ENCODE data around the gene UBE2R2.
"Not testable (repeated sequence)": the region's sequence is repeated elsewhere in the genome, so short reads cannot be mapped to it uniquely, and the experiment has no call there.

The UBE2R2 gene

DNA sequence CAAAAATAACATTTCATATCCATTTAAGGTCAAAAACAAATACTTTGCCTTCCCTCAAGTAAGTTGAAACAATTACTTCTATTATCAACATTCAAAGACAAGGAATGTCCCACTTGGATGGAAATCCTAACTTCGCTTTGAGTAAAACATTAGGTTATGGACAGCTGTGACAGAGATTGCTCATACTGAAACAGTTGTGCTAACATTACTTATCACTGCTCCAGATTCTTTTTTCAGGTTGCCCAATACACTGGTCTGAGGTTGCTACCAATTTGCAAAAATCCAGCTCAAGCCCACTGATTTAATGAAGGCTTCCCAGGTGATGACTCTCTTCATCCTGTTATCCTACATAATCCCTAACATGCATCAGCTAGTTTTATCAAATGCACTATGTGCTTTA, 133.4 kb downstream of the UBE2R2 start:
- Histone ChIP-seq H3K27me3 (ENCODE audit: control insufficient read depth, insufficient read depth, low read length, poor library complexity, severe bottlenecking) (no peaks in the 10 kb centered on the region), H3K9me3 (ENCODE audit: control insufficient read depth, low read length) (no peaks in the 10 kb centered on the region), H3K27ac (ENCODE audit: insufficient read depth, low read depth, low read length, poor library complexity, severe bottlenecking) (no peak overlapping the region), H3K4me3 (ENCODE audit: insufficient read depth, low read depth, low read length) (no peak overlapping the region), H3K36me3 (ENCODE audit: control insufficient read depth, insufficient read depth, low read length) (peaks cover 10% of the 10 kb centered on the region), H3K4me1 (ENCODE audit: control insufficient read depth, insufficient read depth, low read length) (no peaks in the 10 kb centered on the region)
- WGBS, 2 experiments: 95 to 100% methylated on average over 1 of the region's 1 CpG

DNA sequence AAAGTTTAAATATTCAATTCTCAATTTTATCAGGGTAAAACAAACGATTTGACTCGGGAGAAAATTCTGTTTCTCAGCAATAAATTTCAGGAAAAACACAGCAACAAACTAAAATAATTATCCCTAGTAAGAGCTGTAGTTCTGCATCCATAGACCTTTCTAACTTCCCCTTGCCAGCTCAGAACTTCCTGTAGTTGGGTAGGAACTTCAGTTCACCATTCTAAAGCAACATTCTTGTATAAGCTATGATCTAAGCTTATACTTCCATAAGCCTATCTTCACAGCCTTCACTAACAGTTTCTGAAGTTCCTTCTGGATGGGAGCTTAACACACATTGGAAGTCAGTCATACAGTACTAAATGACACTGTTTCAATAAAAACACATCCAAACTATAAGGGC, 135.1 kb downstream of the UBE2R2 start:
- Histone ChIP-seq H3K9me3 (ENCODE audit: control insufficient read depth, low read length) (no peaks in the 10 kb centered on the region), H3K4me3 (ENCODE audit: insufficient read depth, low read depth, low read length) (no peak overlapping the region), H3K27me3 (ENCODE audit: control insufficient read depth, insufficient read depth, low read length, poor library complexity, severe bottlenecking) (no peaks in the 10 kb centered on the region), H3K4me1 (ENCODE audit: control insufficient read depth, insufficient read depth, low read length) (no peaks in the 10 kb centered on the region), H3K36me3 (ENCODE audit: control insufficient read depth, insufficient read depth, low read length) (peaks cover 8% of the 10 kb centered on the region), H3K27ac (ENCODE audit: insufficient read depth, low read depth, low read length, poor library complexity, severe bottlenecking) (no peak overlapping the region)
- WGBS, 2 experiments: 92 to 94% methylated on average over 2 of the region's 2 CpGs

DNA sequence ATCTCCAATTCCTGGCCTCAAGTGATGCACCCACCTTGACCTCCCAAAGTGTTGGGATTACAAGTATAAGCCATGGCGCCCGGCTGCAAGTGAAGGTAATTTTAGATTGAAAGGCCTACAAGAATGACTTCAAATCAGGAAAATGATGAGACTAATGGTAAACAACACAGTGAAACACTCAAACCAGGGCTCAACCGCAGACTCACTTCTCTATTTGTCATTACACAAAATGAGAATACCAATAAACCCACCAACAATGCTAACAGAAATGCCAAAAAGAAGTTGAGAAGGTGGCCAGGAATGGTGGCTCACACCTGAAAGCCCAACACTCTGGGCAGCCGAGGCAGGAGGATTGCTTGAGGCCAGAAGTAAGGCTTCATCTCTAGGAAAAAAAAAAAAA, 139.6 kb downstream of the UBE2R2 start:
- Histone ChIP-seq H3K27ac (ENCODE audit: insufficient read depth, low read depth, low read length, poor library complexity, severe bottlenecking) (no peak overlapping the region), H3K36me3 (ENCODE audit: control insufficient read depth, insufficient read depth, low read length) (peaks cover 8% of the 10 kb centered on the region), H3K4me3 (ENCODE audit: insufficient read depth, low read depth, low read length) (no peak overlapping the region), H3K4me1 (ENCODE audit: control insufficient read depth, insufficient read depth, low read length) (no peaks in the 10 kb centered on the region), H3K27me3 (ENCODE audit: control insufficient read depth, insufficient read depth, low read length, poor library complexity, severe bottlenecking) (no peaks in the 10 kb centered on the region), H3K9me3 (ENCODE audit: control insufficient read depth, low read length) (no peaks in the 10 kb centered on the region)
- 94 to 98% methylated on average over 4 of the region's 4 CpGs for WGBS, 2 experiments

DNA sequence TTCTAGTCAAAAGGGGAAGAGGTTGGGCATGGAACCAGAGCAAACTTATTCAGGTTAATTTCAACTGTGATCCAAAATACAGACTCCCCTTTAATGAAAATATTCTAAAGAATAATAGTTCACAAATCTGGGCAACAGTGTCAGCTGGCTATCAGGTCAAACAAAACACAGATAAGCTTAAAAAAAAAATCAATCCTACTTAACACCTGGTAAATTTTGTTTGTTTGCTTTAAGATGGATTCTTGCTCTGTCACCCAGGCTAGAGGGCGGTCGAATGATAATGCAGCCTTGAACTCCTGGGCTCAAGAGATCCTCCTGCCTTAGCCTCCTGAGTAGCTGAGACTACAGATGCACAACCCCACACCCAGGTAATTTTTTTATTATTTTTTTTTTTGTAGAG, 142.8 kb downstream of the UBE2R2 start:
- no peak overlapping the region for H3K27ac ChIP-seq (ENCODE audit: insufficient read depth, low read depth, low read length, poor library complexity, severe bottlenecking)
- H3K9me3 ChIP-seq (ENCODE audit: control insufficient read depth, low read length): no peaks in the 10 kb centered on the region

GRCh38 chr9:33962468-33962867, 145.5 kb downstream of the UBE2R2 start:
- H3K9me3 ChIP-seq (ENCODE audit: control insufficient read depth, low read length); H3K4me3 ChIP-seq (ENCODE audit: insufficient read depth, low read depth, low read length); H3K27me3 ChIP-seq (ENCODE audit: control insufficient read depth, insufficient read depth, low read length, poor library complexity, severe bottlenecking); H3K36me3 ChIP-seq (ENCODE audit: control insufficient read depth, insufficient read depth, low read length); H3K27ac ChIP-seq (ENCODE audit: insufficient read depth, low read depth, low read length, poor library complexity, severe bottlenecking); H3K4me1 ChIP-seq (ENCODE audit: control insufficient read depth, insufficient read depth, low read length): not testable (repeated sequence)
- WGBS, 2 experiments: 86 to 89% methylated on average over 7 of the region's 7 CpGs

More for the DNA sequence above, 142.8 kb downstream of the UBE2R2 start:
- Histone ChIP-seq H3K36me3 (ENCODE audit: control insufficient read depth, insufficient read depth, low read length) (no peaks in the 10 kb centered on the region), H3K27me3 (ENCODE audit: control insufficient read depth, insufficient read depth, low read length, poor library complexity, severe bottlenecking) (no peaks in the 10 kb centered on the region), H3K4me3 (ENCODE audit: insufficient read depth, low read depth, low read length) (no peak overlapping the region), H3K4me1 (ENCODE audit: control insufficient read depth, insufficient read depth, low read length) (no peaks in the 10 kb centered on the region)
- 83 to 94% methylated on average over 2 of the region's 2 CpGs for WGBS, 2 experiments

DNA sequence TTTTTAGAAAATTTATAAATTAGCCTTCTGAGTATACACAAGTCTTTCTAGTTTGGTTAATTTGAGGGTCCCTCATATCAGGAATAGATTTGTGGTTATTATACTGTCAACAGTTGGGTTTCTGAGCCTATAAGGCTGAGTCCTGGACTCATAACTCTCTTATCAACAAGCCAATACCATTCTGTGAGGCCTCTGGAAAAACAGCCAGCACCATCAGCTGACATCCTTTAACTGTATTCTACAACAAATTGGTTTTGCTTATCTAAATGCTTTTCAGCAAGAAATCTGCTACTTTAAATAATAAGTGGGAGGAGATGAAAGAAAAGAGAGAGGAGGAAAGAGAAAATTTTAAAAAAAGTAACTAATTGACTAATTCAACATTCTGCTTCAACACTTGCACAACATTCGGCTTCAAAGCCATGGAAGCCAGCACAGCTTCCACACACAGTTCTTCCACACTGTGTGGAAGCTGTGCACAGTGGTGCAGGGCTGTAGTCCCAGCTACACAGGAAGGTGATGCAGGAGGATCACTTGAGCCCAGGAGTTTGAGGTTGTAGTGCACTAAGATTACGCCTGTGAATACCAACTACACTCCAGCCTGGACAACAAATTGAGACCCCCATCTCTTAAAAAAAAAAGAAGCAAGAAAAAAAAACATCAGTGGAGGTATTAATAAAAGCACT, 147.3 kb downstream of the UBE2R2 start:
- H3K27ac ChIP-seq (ENCODE audit: insufficient read depth, low read depth, low read length, poor library complexity, severe bottlenecking): no peak overlapping the region
- WGBS, 2 experiments: 85 to 89% methylated on average over 1 to 2 of the region's 2 CpGs
- H3K27me3 ChIP-seq (ENCODE audit: control insufficient read depth, insufficient read depth, low read length, poor library complexity, severe bottlenecking): no peaks in the 10 kb centered on the region
- H3K4me3 ChIP-seq (ENCODE audit: insufficient read depth, low read depth, low read length): no peak overlapping the region
- no peaks in the 10 kb centered on the region for H3K36me3 ChIP-seq (ENCODE audit: control insufficient read depth, insufficient read depth, low read length)
- no peaks in the 10 kb centered on the region for H3K9me3 ChIP-seq (ENCODE audit: control insufficient read depth, low read length)
- no peaks in the 10 kb centered on the region for H3K4me1 ChIP-seq (ENCODE audit: control insufficient read depth, insufficient read depth, low read length)

Measured in ectodermal cell (in vitro differentiated cells).